Mammary epithelial cell (primary cell): Measurements from ENCODE around the gene FRMD3.

ENCODE experiments used
- CTCF ChIP-seq, 2 donors: IDR thresholded peaks in 1 of 2; conservative IDR thresholded peaks in 1 of 2; 2 replicates each; pipeline ENCODE4 v1.5.1; 2011 to 2012; ENCODE audit warnings: inconsistent platforms in 2 of 2, low read length in 2 of 2, mild to moderate bottlenecking in 2 of 2, control low read depth in 1 of 2, low read depth in 1 of 2; ENCODE audit not compliant: insufficient read depth in 1 of 2; ENCODE audit errors: extremely low read depth in 1 of 2
- EZH2 ChIP-seq: IDR thresholded peaks from 2 replicates; pipeline ENCODE4 v1.6.1; 2012; ENCODE audit warnings: low read length, inconsistent platforms, borderline replicate concordance

DNA sequence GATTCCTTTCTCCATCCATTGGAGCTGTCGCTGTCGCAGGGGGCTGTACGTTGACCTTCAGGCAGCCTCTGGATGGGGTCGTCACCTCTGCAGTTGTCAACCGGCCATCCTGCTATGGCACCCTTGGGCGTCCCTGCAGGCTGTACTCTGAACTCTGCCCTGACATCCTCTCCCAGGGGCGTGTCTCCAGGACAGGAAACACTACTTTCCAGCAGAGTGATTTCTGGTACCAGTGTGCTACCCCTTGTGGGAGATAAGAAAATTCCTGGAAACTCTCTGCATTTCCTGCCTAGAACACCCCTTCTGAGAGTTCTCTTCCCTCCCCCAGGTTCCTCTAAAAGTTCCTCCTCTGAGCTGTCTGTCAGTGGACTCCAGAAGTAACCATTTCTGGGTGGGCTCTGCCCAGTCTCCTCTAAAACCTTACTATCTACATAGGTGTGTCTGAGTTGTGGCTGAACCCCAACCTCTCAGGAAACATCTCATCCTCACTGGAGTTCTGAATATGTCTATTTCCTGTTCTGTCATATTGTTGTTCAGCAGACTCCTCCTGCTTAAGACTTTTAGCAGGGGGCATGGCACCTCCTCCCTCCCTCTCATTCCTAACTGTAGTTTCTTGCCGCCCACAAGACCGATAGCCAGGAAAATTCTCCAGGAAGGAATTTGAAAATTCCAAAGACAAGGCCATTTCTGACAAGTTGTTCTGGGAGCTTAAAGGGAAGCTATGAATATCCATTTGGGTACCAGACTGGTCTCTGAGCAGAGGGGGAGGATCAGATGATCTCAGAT, 329.9 kb downstream of the FRMD3 start:
- TF ChIP-seq CTCF (conservative IDR thresholded peaks at IDR 0.05 in 1 of 2, IDR thresholded peaks at IDR 0.05 in 1 of 2; ENCODE audit: extremely low read depth in 1 of 2, insufficient read depth in 1 of 2, low read depth in 1 of 2, low read length in 2 of 2) (no peak), EZH2 (no peak)
